Measurements from ENCODE around the gene AZU1.

- TF ChIP-seq POLR2A (IDR thresholded peaks at IDR 0.05) (no peak), CTCF (IDR thresholded peaks at IDR 0.05) (no peak)
Observed at GRCh38 chr19:855142-855541, 27.5 kb downstream of the AZU1 start.

All from lower leg skin (tissue), 3 donors.